ENCODE results near the gene COG7.
"Not testable (repeated sequence)": the region's sequence is repeated elsewhere in the genome, so short reads cannot be mapped to it uniquely, and the experiment has no call there.

COG7 gene

GRCh38 chr16:23494188-23494587, 41.2 kb upstream of the COG7 start:
- Histone ChIP-seq H3K27ac (ENCODE audit: low read length) (no peak overlapping the region), H3K4me1 (ENCODE audit: control insufficient read depth, insufficient read depth, low read length) (no peaks in the 10 kb centered on the region), H3K9me3 (ENCODE audit: control insufficient read depth, insufficient read depth, low read length) (no peaks in the 10 kb centered on the region), H3K4me3 (ENCODE audit: low read length) (no peak overlapping the region), H3K27me3 (ENCODE audit: control insufficient read depth, insufficient read depth, low read length) (no peaks in the 10 kb centered on the region), H3K36me3 (ENCODE audit: control insufficient read depth, insufficient read depth, low read length) (peaks cover 32% of the 10 kb centered on the region)
- WGBS (ENCODE audit: insufficient coverage, insufficient read length) = no CpG with 5 or more reads among the region's 11 CpGs
- no peak for DNase-seq (ENCODE audit: low read depth, low spot score)

- WGBS (ENCODE audit: insufficient coverage, insufficient read length) = no CpG with 5 or more reads among the region's 14 CpGs
- no peak overlapping the region for H3K27ac ChIP-seq (ENCODE audit: low read length)
Measured at GRCh38 chr16:23491490-23492391, 38.8 kb upstream of the COG7 start.

GRCh38 chr16:23486480-23486879, 33.5 kb upstream of the COG7 start:
- H3K27ac ChIP-seq (ENCODE audit: low read length) = no peak overlapping the region
- H3K4me3 ChIP-seq (ENCODE audit: low read length) = no peak overlapping the region
- WGBS (ENCODE audit: insufficient coverage, insufficient read length) = no CpG with 5 or more reads among the region's 5 CpGs
- no peaks in the 10 kb centered on the region for H3K9me3 ChIP-seq (ENCODE audit: control insufficient read depth, insufficient read depth, low read length)
- peaks cover 46% of the 10 kb centered on the region for H3K36me3 ChIP-seq (ENCODE audit: control insufficient read depth, insufficient read depth, low read length)
- DNase-seq (ENCODE audit: low read depth, low spot score) = no peak
- no peaks in the 10 kb centered on the region for H3K27me3 ChIP-seq (ENCODE audit: control insufficient read depth, insufficient read depth, low read length)
- H3K4me1 ChIP-seq (ENCODE audit: control insufficient read depth, insufficient read depth, low read length) = no peaks in the 10 kb centered on the region

More at GRCh38 chr16:23491490-23492391, 38.8 kb upstream of the COG7 start:
- no peaks in the 10 kb centered on the region for H3K27me3 ChIP-seq (ENCODE audit: control insufficient read depth, insufficient read depth, low read length)
- no peaks in the 10 kb centered on the region for H3K9me3 ChIP-seq (ENCODE audit: control insufficient read depth, insufficient read depth, low read length)
- DNase-seq (ENCODE audit: low read depth, low spot score) = no peak
- no peak overlapping the region for H3K4me3 ChIP-seq (ENCODE audit: low read length)
- no peaks in the 10 kb centered on the region for H3K4me1 ChIP-seq (ENCODE audit: control insufficient read depth, insufficient read depth, low read length)
- peaks cover 51% of the 10 kb centered on the region for H3K36me3 ChIP-seq (ENCODE audit: control insufficient read depth, insufficient read depth, low read length)

GRCh38 chr16:23485841-23486240, 32.9 kb upstream of the COG7 start:
- Histone ChIP-seq H3K4me3 (ENCODE audit: low read length) (no peak overlapping the region), H3K27me3 (ENCODE audit: control insufficient read depth, insufficient read depth, low read length) (no peaks in the 10 kb centered on the region), H3K9me3 (ENCODE audit: control insufficient read depth, insufficient read depth, low read length) (no peaks in the 10 kb centered on the region), H3K36me3 (ENCODE audit: control insufficient read depth, insufficient read depth, low read length) (peaks cover 47% of the 10 kb centered on the region), H3K4me1 (ENCODE audit: control insufficient read depth, insufficient read depth, low read length) (no peaks in the 10 kb centered on the region), H3K27ac (ENCODE audit: low read length) (no peak overlapping the region)
- WGBS (ENCODE audit: insufficient coverage, insufficient read length) = no CpG with 5 or more reads among the region's 8 CpGs
- DNase-seq (ENCODE audit: low read depth, low spot score) = no peak

GRCh38 chr16:23485257-23485614, 32.2 kb upstream of the COG7 start:
- DNase-seq (ENCODE audit: low read depth, low spot score) = no peak
- no peaks in the 10 kb centered on the region for H3K9me3 ChIP-seq (ENCODE audit: control insufficient read depth, insufficient read depth, low read length)
- H3K4me1 ChIP-seq (ENCODE audit: control insufficient read depth, insufficient read depth, low read length) = no peaks in the 10 kb centered on the region
- peaks cover 53% of the 10 kb centered on the region for H3K36me3 ChIP-seq (ENCODE audit: control insufficient read depth, insufficient read depth, low read length)
- H3K27me3 ChIP-seq (ENCODE audit: control insufficient read depth, insufficient read depth, low read length) = no peaks in the 10 kb centered on the region
- no peak overlapping the region for H3K27ac ChIP-seq (ENCODE audit: low read length)
- H3K4me3 ChIP-seq (ENCODE audit: low read length) = no peak overlapping the region
- WGBS (ENCODE audit: insufficient coverage, insufficient read length) = no CpG with 5 or more reads among the region's 2 CpGs

GRCh38 chr16:23484510-23485256, 31.7 kb upstream of the COG7 start:
- peaks cover 56% of the 10 kb centered on the region for H3K36me3 ChIP-seq (ENCODE audit: control insufficient read depth, insufficient read depth, low read length)
- no peak overlapping the region for H3K27ac ChIP-seq (ENCODE audit: low read length)
- no peak overlapping the region for H3K4me3 ChIP-seq (ENCODE audit: low read length)
- WGBS (ENCODE audit: insufficient coverage, insufficient read length) = no CpG with 5 or more reads among the region's 8 CpGs
- H3K27me3 ChIP-seq (ENCODE audit: control insufficient read depth, insufficient read depth, low read length) = no peaks in the 10 kb centered on the region
- no peaks in the 10 kb centered on the region for H3K9me3 ChIP-seq (ENCODE audit: control insufficient read depth, insufficient read depth, low read length)
- H3K4me1 ChIP-seq (ENCODE audit: control insufficient read depth, insufficient read depth, low read length) = no peaks in the 10 kb centered on the region
- DNase-seq (ENCODE audit: low read depth, low spot score) = no peak

- H3K27me3 ChIP-seq (ENCODE audit: control insufficient read depth, insufficient read depth, low read length); H3K4me1 ChIP-seq (ENCODE audit: control insufficient read depth, insufficient read depth, low read length); H3K9me3 ChIP-seq (ENCODE audit: control insufficient read depth, insufficient read depth, low read length); H3K27ac ChIP-seq (ENCODE audit: low read length); H3K4me3 ChIP-seq (ENCODE audit: low read length); DNase-seq (ENCODE audit: low read depth, low spot score): not testable (repeated sequence)
- WGBS (ENCODE audit: insufficient coverage, insufficient read length) = no CpG with 5 or more reads among the region's 8 CpGs
- peaks cover 61% of the 10 kb centered on the region for H3K36me3 ChIP-seq (ENCODE audit: control insufficient read depth, insufficient read depth, low read length)
Measured at GRCh38 chr16:23483492-23483891, 30.5 kb upstream of the COG7 start.

GRCh38 chr16:23482778-23483177, 29.8 kb upstream of the COG7 start:
- no peaks in the 10 kb centered on the region for H3K27me3 ChIP-seq (ENCODE audit: control insufficient read depth, insufficient read depth, low read length)
- H3K9me3 ChIP-seq (ENCODE audit: control insufficient read depth, insufficient read depth, low read length) = no peaks in the 10 kb centered on the region
- WGBS (ENCODE audit: insufficient coverage, insufficient read length) = no CpG with 5 or more reads among the region's 14 CpGs
- no peak overlapping the region for H3K27ac ChIP-seq (ENCODE audit: low read length)
- H3K4me3 ChIP-seq (ENCODE audit: low read length) = no peak overlapping the region
- H3K36me3 ChIP-seq (ENCODE audit: control insufficient read depth, insufficient read depth, low read length) = peaks cover 58% of the 10 kb centered on the region
- H3K4me1 ChIP-seq (ENCODE audit: control insufficient read depth, insufficient read depth, low read length) = no peaks in the 10 kb centered on the region
- no peak for DNase-seq (ENCODE audit: low read depth, low spot score)

- H3K36me3 ChIP-seq (ENCODE audit: control insufficient read depth, insufficient read depth, low read length) = peaks cover 47% of the 10 kb centered on the region
- no CpG with 5 or more reads among the region's 4 CpGs for WGBS (ENCODE audit: insufficient coverage, insufficient read length)
- H3K4me3 ChIP-seq (ENCODE audit: low read length) = no peak overlapping the region
- no peak overlapping the region for H3K27ac ChIP-seq (ENCODE audit: low read length)
- no peaks in the 10 kb centered on the region for H3K4me1 ChIP-seq (ENCODE audit: control insufficient read depth, insufficient read depth, low read length)
- no peaks in the 10 kb centered on the region for H3K27me3 ChIP-seq (ENCODE audit: control insufficient read depth, insufficient read depth, low read length)
- H3K9me3 ChIP-seq (ENCODE audit: control insufficient read depth, insufficient read depth, low read length) = no peaks in the 10 kb centered on the region
- DNase-seq (ENCODE audit: low read depth, low spot score) = no peak
Measured at GRCh38 chr16:23480257-23480656, 27.3 kb upstream of the COG7 start.

- H3K4me1 ChIP-seq (ENCODE audit: control insufficient read depth, insufficient read depth, low read length) = no peaks in the 10 kb centered on the region
- H3K27me3 ChIP-seq (ENCODE audit: control insufficient read depth, insufficient read depth, low read length) = no peaks in the 10 kb centered on the region
- H3K36me3 ChIP-seq (ENCODE audit: control insufficient read depth, insufficient read depth, low read length) = peaks cover 47% of the 10 kb centered on the region
- H3K9me3 ChIP-seq (ENCODE audit: control insufficient read depth, insufficient read depth, low read length) = no peaks in the 10 kb centered on the region
- WGBS (ENCODE audit: insufficient coverage, insufficient read length) = no CpG with 5 or more reads among the region's 3 CpGs
- H3K4me3 ChIP-seq (ENCODE audit: low read length) = no peak overlapping the region
- DNase-seq (ENCODE audit: low read depth, low spot score) = no peak
- H3K27ac ChIP-seq (ENCODE audit: low read length) = no peak overlapping the region
Measured at GRCh38 chr16:23479138-23479537, 26.1 kb upstream of the COG7 start.
